Adrenal gland (tissue), 5 donors: Measurements from ENCODE around the gene SIGLEC7.

Source experiments
- POLR2A ChIP-seq, 2 donors: fragments of 450-650 bp; IDR thresholded peaks; one replicate each; pipeline ENCODE4 v1.6.1; 2017; ENCODE audit warnings: antibody characterized with exemption in 2 of 2, mild to moderate bottlenecking in 2 of 2, moderate library complexity in 1 of 2
- TF ChIP-seq, protein P1 (sequence below), 6 experiments: fragments of 450-650 bp in 4 of 6; fragments of 200-600 bp in 2 of 6; sonication (generic) in 1 of 6; IDR thresholded peaks; 1 replicate in 5 of 6; 2 replicates in 1 of 6; pipeline versions ENCODE4 v1.5.1 to v1.8.0; 2016 to 2021; ENCODE audit warnings: antibody characterized with exemption in 6 of 6, mild to moderate bottlenecking in 2 of 6, moderate library complexity in 1 of 6
- donor health status: DM: no; HTN: no; CAD: no.

- TF ChIP-seq POLR2A (IDR thresholded peaks at IDR 0.05): no peak
- TF ChIP-seq, protein P1, sequence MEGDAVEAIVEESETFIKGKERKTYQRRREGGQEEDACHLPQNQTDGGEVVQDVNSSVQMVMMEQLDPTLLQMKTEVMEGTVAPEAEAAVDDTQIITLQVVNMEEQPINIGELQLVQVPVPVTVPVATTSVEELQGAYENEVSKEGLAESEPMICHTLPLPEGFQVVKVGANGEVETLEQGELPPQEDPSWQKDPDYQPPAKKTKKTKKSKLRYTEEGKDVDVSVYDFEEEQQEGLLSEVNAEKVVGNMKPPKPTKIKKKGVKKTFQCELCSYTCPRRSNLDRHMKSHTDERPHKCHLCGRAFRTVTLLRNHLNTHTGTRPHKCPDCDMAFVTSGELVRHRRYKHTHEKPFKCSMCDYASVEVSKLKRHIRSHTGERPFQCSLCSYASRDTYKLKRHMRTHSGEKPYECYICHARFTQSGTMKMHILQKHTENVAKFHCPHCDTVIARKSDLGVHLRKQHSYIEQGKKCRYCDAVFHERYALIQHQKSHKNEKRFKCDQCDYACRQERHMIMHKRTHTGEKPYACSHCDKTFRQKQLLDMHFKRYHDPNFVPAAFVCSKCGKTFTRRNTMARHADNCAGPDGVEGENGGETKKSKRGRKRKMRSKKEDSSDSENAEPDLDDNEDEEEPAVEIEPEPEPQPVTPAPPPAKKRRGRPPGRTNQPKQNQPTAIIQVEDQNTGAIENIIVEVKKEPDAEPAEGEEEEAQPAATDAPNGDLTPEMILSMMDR (IDR thresholded peaks at IDR 0.05): no peak
Measured at GRCh38 chr19:51138549-51138979, 3.5 kb upstream of the SIGLEC7 start.
